ENCODE data around the gene RGS19. TPM values are rescaled to one million over a fixed set of nuclear protein-coding genes. Genes with fewer than 3 reads are reported as not detected.

Gene RGS19
- total RNA-seq, 1 experiment from 2014 or later: 16.4 TPM

DNA sequence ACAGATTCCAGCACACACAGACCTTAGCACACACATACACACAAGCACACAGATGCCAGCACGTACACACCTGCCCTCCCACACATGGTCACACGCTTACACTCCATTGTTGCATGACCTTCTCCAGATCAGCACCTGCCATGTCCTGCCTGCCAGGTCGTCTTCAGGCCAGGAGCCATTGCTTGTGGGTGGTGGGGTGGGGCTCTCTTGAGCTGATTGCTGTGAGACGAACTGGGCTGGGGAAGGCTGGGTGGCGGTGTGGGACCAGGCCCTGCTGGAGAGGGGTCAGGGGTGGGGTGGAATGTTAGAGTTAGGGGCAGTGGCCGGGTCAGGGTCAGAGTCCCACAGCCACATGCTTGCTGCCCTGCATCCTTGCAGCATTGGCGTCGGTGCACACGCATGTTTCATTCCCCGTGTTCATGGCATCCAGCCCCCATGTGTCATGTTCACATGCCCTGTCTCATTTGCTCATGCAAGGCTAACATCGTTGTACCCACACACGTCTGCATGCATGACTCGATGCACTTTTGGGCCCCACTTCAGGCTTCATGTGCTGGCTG is 34.6 kb upstream of the RGS19 start:
- BruUV-seq (replicated peaks): no TSS peak
- TF ChIP-seq EZH2 (IDR thresholded peaks at IDR 0.05; ENCODE audit: borderline replicate concordance, low read depth, low read length, poor library complexity, severe bottlenecking): no peak
- TF ChIP-seq, protein P1, sequence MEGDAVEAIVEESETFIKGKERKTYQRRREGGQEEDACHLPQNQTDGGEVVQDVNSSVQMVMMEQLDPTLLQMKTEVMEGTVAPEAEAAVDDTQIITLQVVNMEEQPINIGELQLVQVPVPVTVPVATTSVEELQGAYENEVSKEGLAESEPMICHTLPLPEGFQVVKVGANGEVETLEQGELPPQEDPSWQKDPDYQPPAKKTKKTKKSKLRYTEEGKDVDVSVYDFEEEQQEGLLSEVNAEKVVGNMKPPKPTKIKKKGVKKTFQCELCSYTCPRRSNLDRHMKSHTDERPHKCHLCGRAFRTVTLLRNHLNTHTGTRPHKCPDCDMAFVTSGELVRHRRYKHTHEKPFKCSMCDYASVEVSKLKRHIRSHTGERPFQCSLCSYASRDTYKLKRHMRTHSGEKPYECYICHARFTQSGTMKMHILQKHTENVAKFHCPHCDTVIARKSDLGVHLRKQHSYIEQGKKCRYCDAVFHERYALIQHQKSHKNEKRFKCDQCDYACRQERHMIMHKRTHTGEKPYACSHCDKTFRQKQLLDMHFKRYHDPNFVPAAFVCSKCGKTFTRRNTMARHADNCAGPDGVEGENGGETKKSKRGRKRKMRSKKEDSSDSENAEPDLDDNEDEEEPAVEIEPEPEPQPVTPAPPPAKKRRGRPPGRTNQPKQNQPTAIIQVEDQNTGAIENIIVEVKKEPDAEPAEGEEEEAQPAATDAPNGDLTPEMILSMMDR (conservative IDR thresholded peaks at IDR 0.05; ENCODE audit: low read depth, low read length): no peak
- intact Hi-C loops (cut with micrococcal nuclease; ENCODE audit: unreplicated experiment): no loop called here
- CTCF ChIA-PET: no interaction called here
- no peaks in the 10 kb centered on the region for H3K4me1 ChIP-seq (ENCODE audit: insufficient read depth, low read length, poor library complexity, severe bottlenecking)
- POLR2A ChIA-PET (ENCODE audit: low non-redundant PET): no interaction called here
- no peak overlapping the region for H3K27ac ChIP-seq (ENCODE audit: low read depth, low read length, poor library complexity, severe bottlenecking)
- H3K9me3 ChIP-seq (ENCODE audit: low read depth, low read length, poor library complexity, severe bottlenecking): no peaks in the 10 kb centered on the region
- H3K36me3 ChIP-seq (ENCODE audit: insufficient read depth, low read length, poor library complexity, severe bottlenecking): no peaks in the 10 kb centered on the region
- no peaks in the 10 kb centered on the region for H3K27me3 ChIP-seq (replicated peaks; ENCODE audit: insufficient read depth, low read depth, low read length, poor library complexity)
- H3K4me3 ChIP-seq (ENCODE audit: low read depth, low read length, poor library complexity, severe bottlenecking): no peak overlapping the region
- DNase-seq (ENCODE audit: low spot score): no peak

DNA sequence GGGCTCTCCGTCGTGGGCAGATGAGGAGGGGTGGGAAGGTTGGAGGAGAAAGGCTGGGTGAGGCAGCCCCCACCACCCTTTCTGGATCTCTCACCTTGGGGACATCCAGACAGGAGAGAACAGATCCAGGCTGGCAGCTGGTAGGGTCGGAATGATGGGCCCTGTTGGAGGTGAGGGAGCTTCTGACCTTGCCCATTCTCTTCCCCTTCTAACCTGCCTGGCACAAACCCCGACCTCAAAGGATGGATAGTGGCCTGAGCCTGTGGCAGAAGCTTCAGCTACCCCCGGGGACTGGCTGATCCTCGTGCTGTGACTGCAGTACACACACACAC is 34.1 kb upstream of the RGS19 start:
- H3K4me1 ChIP-seq (ENCODE audit: insufficient read depth, low read length, poor library complexity, severe bottlenecking): no peaks in the 10 kb centered on the region
- no peaks in the 10 kb centered on the region for H3K27me3 ChIP-seq (replicated peaks; ENCODE audit: insufficient read depth, low read depth, low read length, poor library complexity)
- intact Hi-C loops (cut with micrococcal nuclease; ENCODE audit: unreplicated experiment): no loop called here
- no TSS peak for BruUV-seq (replicated peaks)
- H3K27ac ChIP-seq (ENCODE audit: low read depth, low read length, poor library complexity, severe bottlenecking): no peak overlapping the region
- no peaks in the 10 kb centered on the region for H3K36me3 ChIP-seq (ENCODE audit: insufficient read depth, low read length, poor library complexity, severe bottlenecking)
- no peak overlapping the region for H3K4me3 ChIP-seq (ENCODE audit: low read depth, low read length, poor library complexity, severe bottlenecking)
- ChIA-PET CTCF (no interaction called here), POLR2A (ENCODE audit: low non-redundant PET) (no interaction called here)
- no peaks in the 10 kb centered on the region for H3K9me3 ChIP-seq (ENCODE audit: low read depth, low read length, poor library complexity, severe bottlenecking)
- DNase-seq (ENCODE audit: low spot score): no peak
- no peak for TF ChIP-seq EZH2 (IDR thresholded peaks at IDR 0.05; ENCODE audit: borderline replicate concordance, low read depth, low read length, poor library complexity, severe bottlenecking)
- TF ChIP-seq, protein P1 (conservative IDR thresholded peaks at IDR 0.05; ENCODE audit: low read depth, low read length): no peak

DNA sequence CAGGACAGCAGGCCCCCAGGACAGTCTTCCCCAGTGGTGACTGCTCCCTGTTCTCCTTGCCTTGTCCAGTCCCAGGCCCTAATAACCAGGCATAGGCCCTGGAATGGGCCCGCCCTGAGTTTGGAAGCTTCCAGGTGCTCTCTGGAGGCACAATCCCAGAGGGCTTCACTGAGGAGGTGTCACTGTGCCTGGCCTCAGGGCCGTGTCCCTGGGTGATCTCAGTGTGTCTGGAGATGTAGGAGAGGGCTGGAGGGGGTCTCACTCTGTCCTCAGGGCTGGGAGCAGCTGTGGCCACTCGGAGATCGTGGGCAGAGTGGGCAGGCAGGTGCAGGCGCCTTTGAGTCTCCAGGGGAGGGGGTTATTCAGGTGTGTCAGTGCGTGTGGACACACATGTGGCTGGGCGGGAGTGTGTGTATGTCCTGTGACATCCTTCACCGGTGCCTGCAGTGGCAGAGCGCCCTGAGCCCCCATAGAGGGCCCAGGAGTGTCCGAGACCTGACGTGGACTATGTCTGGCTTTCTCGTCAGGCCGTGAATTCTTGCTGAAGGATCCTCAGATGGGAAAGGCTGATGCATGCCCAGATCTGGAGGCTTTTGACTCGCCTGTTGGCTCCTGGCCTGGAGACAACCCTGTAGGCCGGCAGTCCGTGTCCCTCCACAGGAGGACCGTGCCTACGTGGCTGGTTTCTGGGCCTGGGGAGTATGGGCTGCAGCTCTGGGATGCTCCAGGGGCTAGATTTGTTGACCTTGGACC is 33.5 kb upstream of the RGS19 start:
- H3K36me3 ChIP-seq (ENCODE audit: insufficient read depth, low read length, poor library complexity, severe bottlenecking): no peaks in the 10 kb centered on the region
- H3K27ac ChIP-seq (ENCODE audit: low read depth, low read length, poor library complexity, severe bottlenecking): no peak overlapping the region
- intact Hi-C loops (cut with micrococcal nuclease; ENCODE audit: unreplicated experiment): no loop called here
- TF ChIP-seq, protein P1 (conservative IDR thresholded peaks at IDR 0.05; ENCODE audit: low read depth, low read length): no peak
- no peak for TF ChIP-seq EZH2 (IDR thresholded peaks at IDR 0.05; ENCODE audit: borderline replicate concordance, low read depth, low read length, poor library complexity, severe bottlenecking)
- DNase-seq (ENCODE audit: low spot score): no peak
- H3K9me3 ChIP-seq (ENCODE audit: low read depth, low read length, poor library complexity, severe bottlenecking): no peaks in the 10 kb centered on the region
- no peaks in the 10 kb centered on the region for H3K27me3 ChIP-seq (replicated peaks; ENCODE audit: insufficient read depth, low read depth, low read length, poor library complexity)
- ChIA-PET POLR2A (ENCODE audit: low non-redundant PET) (no interaction called here), CTCF (no interaction called here)
- no TSS peak for BruUV-seq (replicated peaks)
- H3K4me3 ChIP-seq (ENCODE audit: low read depth, low read length, poor library complexity, severe bottlenecking): no peak overlapping the region
- no peaks in the 10 kb centered on the region for H3K4me1 ChIP-seq (ENCODE audit: insufficient read depth, low read length, poor library complexity, severe bottlenecking)
